ENCODE measurements around the gene NOTCH1.
A peak's percentile ranks its signal among the peaks of the same experiment; 100 is the strongest.

NOTCH1 gene

GRCh38 chr9:136483589-136484152 lies 62.2 kb downstream of the NOTCH1 start:
- peak; percentile 59 to 86 for DNase-seq (ENCODE audit: low read depth in 1 of 2, low spot score in 1 of 2)
- TF ChIP-seq CTCF (IDR thresholded peaks at IDR 0.05; ENCODE audit: insufficient read depth, low read length) (no peak), REST (IDR thresholded peaks at IDR 0.05; ENCODE audit: insufficient replicate concordance, low read depth) (peak; percentile 58), POLR2AphosphoS5 (IDR thresholded peaks at IDR 0.05; ENCODE audit: low read depth) (peak; percentile 68)
- Histone ChIP-seq H3K4me3 (replicated peaks; ENCODE audit: insufficient read depth, low read length) (peak overlapping the region; percentile 55), H3K27ac (replicated peaks) (peak overlapping the region; percentile 99), H3K27me3 (ENCODE audit: insufficient read depth, poor library complexity, severe bottlenecking) (no peaks in the 10 kb centered on the region)

- peak; percentile 90 to 98 for DNase-seq (ENCODE audit: low read depth in 1 of 2, low spot score in 1 of 2)
- Histone ChIP-seq H3K27me3 (ENCODE audit: insufficient read depth, poor library complexity, severe bottlenecking) (no peaks in the 10 kb centered on the region), H3K4me3 (replicated peaks; ENCODE audit: insufficient read depth, low read length) (peak within 1 kb of the TSS; percentile 91), H3K27ac (replicated peaks) (peak within 1 kb of the TSS; percentile 99)
- peak; percentile 57 for TF ChIP-seq REST (IDR thresholded peaks at IDR 0.05; ENCODE audit: insufficient replicate concordance, low read depth)
- TF ChIP-seq GABPA (IDR thresholded peaks at IDR 0.05; ENCODE audit: low read depth): no peak
- TF ChIP-seq CTCF (IDR thresholded peaks at IDR 0.05; ENCODE audit: insufficient read depth, low read length): no peak
- TF ChIP-seq SPI1 (IDR thresholded peaks at IDR 0.05; ENCODE audit: borderline replicate concordance, low read depth): no peak
- TF ChIP-seq POLR2AphosphoS5 (IDR thresholded peaks at IDR 0.05; ENCODE audit: low read depth): peak; percentile 51; the same call in 1 of the 2 replicates
Measured at GRCh38 chr9:136482793-136483588, 62.9 kb downstream of the NOTCH1 start, which contains the start of gene SEC16A. SEC16A (minus strand) TSS chr9:136483040; CDS start chr9:136477615, 5,425 bp downstream.

GRCh38 chr9:136482046-136482792 lies 63.6 kb downstream of the NOTCH1 start:
- no peaks in the 10 kb centered on the region for H3K27me3 ChIP-seq (ENCODE audit: insufficient read depth, poor library complexity, severe bottlenecking)
- peak; percentile 43 to 64 for DNase-seq (ENCODE audit: low read depth in 1 of 2, low spot score in 1 of 2)
- peak overlapping the region; percentile 84 for H3K27ac ChIP-seq (replicated peaks)
- peak overlapping the region; percentile 91 for H3K4me3 ChIP-seq (replicated peaks; ENCODE audit: insufficient read depth, low read length)
- TF ChIP-seq GABPA (IDR thresholded peaks at IDR 0.05; ENCODE audit: low read depth) (no peak), SPI1 (IDR thresholded peaks at IDR 0.05; ENCODE audit: borderline replicate concordance, low read depth) (no peak), POLR2AphosphoS5 (IDR thresholded peaks at IDR 0.05; ENCODE audit: low read depth) (no peak), REST (IDR thresholded peaks at IDR 0.05; ENCODE audit: insufficient replicate concordance, low read depth) (no peak)

Data from HL-60 (cell line).